HCT116 (cell line): ENCODE measurements around the gene PRPS1.

Experiments
- CTCF ChIP-seq, 3 experiments: fragments of 200-600 bp in 1 of 3; sonication (generic) in 1 of 3; IDR thresholded peaks in 2 of 3; conservative IDR thresholded peaks in 1 of 3; 2 replicates each; pipeline ENCODE4 v1.5.1; 2012 to 2017; ENCODE audit warnings: low read depth in 2 of 3, low read length in 2 of 3, antibody characterized with exemption in 1 of 3, borderline replicate concordance in 1 of 3, control low read depth in 1 of 3, mild to moderate bottlenecking in 1 of 3, mixed read lengths in 1 of 3, mixed run types in 1 of 3, moderate library complexity in 1 of 3; ENCODE audit not compliant: insufficient read depth in 1 of 3
- FOSL1 ChIP-seq: IDR thresholded peaks from 2 replicates; pipeline ENCODE4 v1.6.1; 2012; ENCODE audit warnings: low read depth
- JUND ChIP-seq: IDR thresholded peaks from 2 replicates; pipeline ENCODE4 v1.6.1; 2012
- POLR2AphosphoS5 ChIP-seq: IDR thresholded peaks from 2 replicates; pipeline ENCODE4 v1.6.1; 2011; ENCODE audit warnings: mild to moderate bottlenecking, low read depth, low read length, moderate library complexity
- RAD21 ChIP-seq: IDR thresholded peaks from 2 replicates; pipeline ENCODE4 v1.6.1; 2012; ENCODE audit warnings: low read depth, mild to moderate bottlenecking
- REST ChIP-seq: IDR thresholded peaks from 2 replicates; pipeline ENCODE4 v1.6.1; 2012; ENCODE audit warnings: low read depth
- TCF7L2 ChIP-seq: IDR thresholded peaks from 2 replicates; pipeline ENCODE4 v1.7.0; 2011; ENCODE audit warnings: borderline replicate concordance, inconsistent platforms; ENCODE audit not compliant: insufficient read depth, insufficient read length; ENCODE audit errors: extremely low read depth
- YY1 ChIP-seq: IDR thresholded peaks from 2 replicates; pipeline ENCODE4 v1.6.1; 2011; ENCODE audit warnings: low read length, low read depth, moderate library complexity, mild to moderate bottlenecking; ENCODE audit not compliant: insufficient replicate concordance; ENCODE audit errors: extremely low read depth
- ZBTB33 ChIP-seq: IDR thresholded peaks from 2 replicates; pipeline ENCODE4 v1.6.1; 2011; ENCODE audit warnings: mild to moderate bottlenecking, low read length, moderate library complexity; ENCODE audit not compliant: insufficient replicate concordance; ENCODE audit errors: extremely low read depth

- no peak for TF ChIP-seq POLR2AphosphoS5
- TF ChIP-seq CTCF (IDR thresholded peaks at IDR 0.05 in 2 of 3, conservative IDR thresholded peaks at IDR 0.05 in 1 of 3; ENCODE audit: borderline replicate concordance in 1 of 3, insufficient read depth in 1 of 3, low read depth in 2 of 3, low read length in 2 of 3): no peak
- TF ChIP-seq FOSL1: no peak
- no peak for TF ChIP-seq JUND
- TF ChIP-seq YY1: no peak
- TF ChIP-seq RAD21: no peak
- no peak for TF ChIP-seq ZBTB33
- no peak for TF ChIP-seq REST
- TF ChIP-seq TCF7L2: no peak
Measured at GRCh38 chrX:107682256-107682655, 53.9 kb downstream of the PRPS1 start.
